ENCODE data around the gene GCKR. TPM values are rescaled to one million over a fixed set of nuclear protein-coding genes. Genes with fewer than 3 reads are reported as not detected.
"Not testable (repeated sequence)": the region's sequence is repeated elsewhere in the genome, so short reads cannot be mapped to it uniquely, and the experiment has no call there.

GCKR gene
- total and polyA plus RNA-seq, 2 donors (not counting 3 experiments of a cell fraction or from before 2014, with no cell fraction given) = 0.27 to 0.52 TPM

- H3K36me3 ChIP-seq (ENCODE audit: control insufficient read depth in 2 of 2, extremely low read depth in 1 of 2, insufficient read depth in 2 of 2, low read length in 2 of 2) = no peaks in the 10 kb centered on the region
- no peak overlapping the region for H3K4me2 ChIP-seq (ENCODE audit: insufficient read depth, low read length)
- DNase-seq (ENCODE audit: low read depth, low spot score) (no peak), FAIRE-seq (no peak)
- dilution Hi-C loops (cut with MboI; ENCODE audit: extremely low pct_ligation_motif_present, low sequenced_read_pairs) (no loop called here), intact Hi-C loops (cut with micrococcal nuclease) (no loop called here)
- no peaks in the 10 kb centered on the region for H3K79me2 ChIP-seq (ENCODE audit: control insufficient read depth, insufficient read depth, low read length)
- no peaks in the 10 kb centered on the region for H3K4me1 ChIP-seq (ENCODE audit: control insufficient read depth, extremely low read depth, insufficient read depth, low read length)
- H4K20me1 ChIP-seq (replicated peaks; ENCODE audit: control insufficient read depth, extremely low read depth, insufficient read depth, low read length) = no peaks in the 10 kb centered on the region
- no peaks in the 10 kb centered on the region for H3K9me1 ChIP-seq (replicated peaks; ENCODE audit: control insufficient read depth, extremely low read depth, insufficient read depth, low read length)
- ChIA-PET POLR2A (interaction anchor here (0.6 kb wide), 1 partner anchor 32 kb away, joined by 3 read pairs; no protein-coding TSS in a partner anchor), CTCF (interaction anchor here (1.3 kb wide), 1 partner anchor 39 kb away, joined by 3 read pairs; no protein-coding TSS in a partner anchor)
- no peak overlapping the region for H3K27ac ChIP-seq (ENCODE audit: insufficient read depth, low read depth, low read length)
- H3K9me3 ChIP-seq (replicated peaks; ENCODE audit: control insufficient read depth, insufficient read depth, low read length) = no peaks in the 10 kb centered on the region
- no peak overlapping the region for H3K9ac ChIP-seq (replicated peaks; ENCODE audit: extremely low read depth, insufficient read depth, low read length)
- no peak for TF ChIP-seq CTCF (IDR thresholded peaks at IDR 0.05; ENCODE audit: extremely low read depth in 1 of 2, insufficient read depth in 1 of 2, low read depth in 1 of 2, low read length in 2 of 2)
- TF ChIP-seq JUN (IDR thresholded peaks at IDR 0.05; ENCODE audit: borderline replicate concordance, insufficient read depth, insufficient read length, low read depth) = no peak
- TF ChIP-seq EZH2 (IDR thresholded peaks at IDR 0.05; ENCODE audit: borderline replicate concordance, low read depth, low read length, severe bottlenecking) = no peak
- TF ChIP-seq MYC (IDR thresholded peaks at IDR 0.05; ENCODE audit: low read depth, low read length) = no peak
- no peak for TF ChIP-seq GATA2 (IDR thresholded peaks at IDR 0.05; ENCODE audit: insufficient read depth, insufficient read length, low read depth, low read length)
- TF ChIP-seq MAX (IDR thresholded peaks at IDR 0.05; ENCODE audit: insufficient read depth, insufficient read length) = no peak
- no peak for TF ChIP-seq POLR2AphosphoS5 (IDR thresholded peaks at IDR 0.05; ENCODE audit: insufficient read depth, low read depth, low read length)
- no peak for TF ChIP-seq POLR2A (IDR thresholded peaks at IDR 0.05; ENCODE audit: low read depth, low read length)
- no peak for TF ChIP-seq FOS (IDR thresholded peaks at IDR 0.05; ENCODE audit: borderline replicate concordance, insufficient read depth, low read length)
- peaks cover 0 to 1% of the 10 kb centered on the region in 2 experiments for H3K27me3 ChIP-seq (ENCODE audit: control insufficient read depth in 2 of 2, insufficient read depth in 2 of 2, low read length in 2 of 2)
- H3K4me3 ChIP-seq (replicated peaks in 1 of 3; ENCODE audit: insufficient read depth in 1 of 3, low read depth in 1 of 3, low read length in 3 of 3) = no peak overlapping the region
- H2AFZ ChIP-seq (ENCODE audit: low read depth, low read length) = no peak overlapping the region
- BruUV-seq (replicated peaks) = no TSS peak
Measured at GRCh38 chr2:27552941-27553340, 56.3 kb downstream of the GCKR start.

GRCh38 chr2:27554451-27554850 is 57.8 kb downstream of the GCKR start:
- BruUV-seq (replicated peaks); FAIRE-seq: not testable (repeated sequence)

More at GRCh38 chr2:27554451-27554850, 57.8 kb downstream of the GCKR start:
- dilution Hi-C loops (cut with MboI; ENCODE audit: extremely low pct_ligation_motif_present, low sequenced_read_pairs); H3K9me3 ChIP-seq (replicated peaks; ENCODE audit: control insufficient read depth, insufficient read depth, low read length); DNase-seq (ENCODE audit: low read depth, low spot score); H3K4me1 ChIP-seq (ENCODE audit: control insufficient read depth, extremely low read depth, insufficient read depth, low read length); H2AFZ ChIP-seq (ENCODE audit: low read depth, low read length); intact Hi-C loops (cut with micrococcal nuclease); H3K9me1 ChIP-seq (replicated peaks; ENCODE audit: control insufficient read depth, extremely low read depth, insufficient read depth, low read length); H3K9ac ChIP-seq (replicated peaks; ENCODE audit: extremely low read depth, insufficient read depth, low read length); POLR2A ChIA-PET; H3K79me2 ChIP-seq (ENCODE audit: control insufficient read depth, insufficient read depth, low read length); H3K27me3 ChIP-seq (ENCODE audit: control insufficient read depth in 2 of 2, insufficient read depth in 2 of 2, low read length in 2 of 2); H3K27ac ChIP-seq (ENCODE audit: insufficient read depth, low read depth, low read length); H3K36me3 ChIP-seq (ENCODE audit: control insufficient read depth in 2 of 2, extremely low read depth in 1 of 2, insufficient read depth in 2 of 2, low read length in 2 of 2); H4K20me1 ChIP-seq (replicated peaks; ENCODE audit: control insufficient read depth, extremely low read depth, insufficient read depth, low read length); H3K4me2 ChIP-seq (ENCODE audit: insufficient read depth, low read length); H3K4me3 ChIP-seq (replicated peaks in 1 of 3; ENCODE audit: insufficient read depth in 1 of 3, low read depth in 1 of 3, low read length in 3 of 3): not testable (repeated sequence)
- CTCF ChIA-PET = interaction anchor here (1.7 kb wide), 1 partner anchor 12 kb away, joined by 7 read pairs; no protein-coding TSS in a partner anchor
